Muscle layer of duodenum (tissue), 2 donors: ENCODE results near the gene CASP10.
"Not testable (repeated sequence)": the region's sequence is repeated elsewhere in the genome, so short reads cannot be mapped to it uniquely, and the experiment has no call there.

Experiments
- H3K27ac ChIP-seq: one replicate; pipeline ENCODE4 v1.7.0; 2013; ENCODE audit warnings: mild to moderate bottlenecking, low read length
- H3K27me3 ChIP-seq: one replicate; pipeline ENCODE4 v1.7.0; 2013; ENCODE audit warnings: low read depth, mild to moderate bottlenecking, control low read depth, low read length
- H3K36me3 ChIP-seq, 2 donors: one replicate each; pipeline ENCODE4 v1.7.0; 2013; ENCODE audit warnings: low read length in 2 of 2, control low read depth in 1 of 2, mild to moderate bottlenecking in 1 of 2; ENCODE audit not compliant: insufficient read depth in 2 of 2, control insufficient read depth in 1 of 2
- H3K4me1 ChIP-seq, 2 donors: one replicate each; pipeline ENCODE4 v1.7.0; 2013; ENCODE audit warnings: low read length in 2 of 2, mild to moderate bottlenecking in 2 of 2, control low read depth in 1 of 2, moderate library complexity in 1 of 2; ENCODE audit not compliant: insufficient read depth in 2 of 2, control insufficient read depth in 1 of 2
- H3K4me3 ChIP-seq, 2 donors: one replicate each; pipeline ENCODE4 v1.7.0; 2013; ENCODE audit warnings: low read length in 2 of 2, low read depth in 1 of 2, mild to moderate bottlenecking in 1 of 2
- H3K9me3 ChIP-seq, 2 donors: one replicate each; pipeline ENCODE4 v1.7.0; 2013; ENCODE audit warnings: low read length in 2 of 2, control low read depth in 1 of 2, mild to moderate bottlenecking in 1 of 2; ENCODE audit not compliant: control insufficient read depth in 1 of 2
- donor health status: healthy.

Gene CASP10

DNA sequence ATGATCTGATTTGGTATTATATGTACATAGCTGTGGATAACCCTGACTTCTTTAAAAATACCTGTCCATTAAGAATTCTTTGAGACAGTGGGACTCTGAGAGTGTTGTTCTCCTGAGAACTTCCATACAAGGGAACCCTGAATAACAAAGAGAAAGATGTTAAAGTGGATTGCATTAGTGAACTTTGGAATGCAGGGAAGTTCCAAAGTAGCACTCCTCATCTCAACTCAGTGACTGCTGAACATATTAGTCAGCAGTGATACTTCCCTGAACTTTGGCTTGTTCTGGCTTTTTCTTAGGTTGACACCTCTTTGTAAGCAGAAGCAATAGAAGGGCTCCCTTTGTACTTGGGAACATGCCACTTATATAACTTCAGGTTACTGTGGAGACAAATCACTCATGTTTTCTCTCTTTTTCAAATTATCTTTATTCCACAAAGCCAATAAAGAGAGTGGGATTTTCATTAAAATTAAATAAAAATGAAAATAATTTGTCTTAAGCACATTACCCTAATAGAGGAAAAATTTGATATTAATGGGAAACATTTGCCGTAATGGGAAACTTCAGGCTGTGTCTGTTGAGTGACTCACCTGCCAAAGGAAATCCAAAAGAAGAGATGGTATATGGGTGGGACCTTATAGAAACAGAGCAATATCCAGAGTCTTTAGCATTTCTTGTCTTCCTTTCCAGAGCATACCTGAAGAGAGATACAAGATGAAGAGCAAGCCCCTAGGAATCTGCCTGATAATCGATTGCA is 33.7 kb upstream of the CASP10 start:
- peaks cover 35 to 41% of the 10 kb centered on the region in 2 donors for H3K36me3 ChIP-seq

DNA sequence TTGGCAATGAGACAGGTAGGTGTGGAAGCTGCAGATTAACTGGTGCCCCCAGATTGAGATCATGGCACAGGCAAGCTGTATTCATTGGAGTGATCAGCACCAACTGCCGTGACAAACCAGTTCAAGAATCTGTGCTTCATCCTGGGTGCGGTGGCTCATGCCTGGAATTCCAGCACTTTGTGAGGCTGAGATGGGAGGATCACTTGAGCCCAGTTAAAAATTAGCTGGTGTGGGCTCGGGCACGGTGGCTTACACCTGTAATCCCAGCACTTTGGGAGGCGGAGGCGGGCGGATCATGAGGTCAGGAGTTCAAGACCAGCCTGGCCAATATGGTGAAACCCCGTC is 33.1 kb upstream of the CASP10 start:
- H3K4me3 ChIP-seq: peak overlapping the region in 1 of 2 donors; percentile 11
- H3K4me1 ChIP-seq: peaks cover 20 to 21% of the 10 kb centered on the region in 2 donors
- H3K36me3 ChIP-seq: peaks cover 37 to 45% of the 10 kb centered on the region in 2 donors
- H3K27ac ChIP-seq: peak overlapping the region; percentile 96
- H3K9me3 ChIP-seq, H3K27me3 ChIP-seq: not testable (repeated sequence)

More for the DNA sequence above, 33.7 kb upstream of the CASP10 start:
- peaks cover 20 to 21% of the 10 kb centered on the region in 2 donors for H3K4me1 ChIP-seq
- H3K27ac ChIP-seq: peak overlapping the region; percentile 96
- H3K27me3 ChIP-seq: no peaks in the 10 kb centered on the region
- H3K9me3 ChIP-seq: no peaks in the 10 kb centered on the region
- H3K4me3 ChIP-seq: peak overlapping the region in 1 of 2 donors; percentile 11

DNA sequence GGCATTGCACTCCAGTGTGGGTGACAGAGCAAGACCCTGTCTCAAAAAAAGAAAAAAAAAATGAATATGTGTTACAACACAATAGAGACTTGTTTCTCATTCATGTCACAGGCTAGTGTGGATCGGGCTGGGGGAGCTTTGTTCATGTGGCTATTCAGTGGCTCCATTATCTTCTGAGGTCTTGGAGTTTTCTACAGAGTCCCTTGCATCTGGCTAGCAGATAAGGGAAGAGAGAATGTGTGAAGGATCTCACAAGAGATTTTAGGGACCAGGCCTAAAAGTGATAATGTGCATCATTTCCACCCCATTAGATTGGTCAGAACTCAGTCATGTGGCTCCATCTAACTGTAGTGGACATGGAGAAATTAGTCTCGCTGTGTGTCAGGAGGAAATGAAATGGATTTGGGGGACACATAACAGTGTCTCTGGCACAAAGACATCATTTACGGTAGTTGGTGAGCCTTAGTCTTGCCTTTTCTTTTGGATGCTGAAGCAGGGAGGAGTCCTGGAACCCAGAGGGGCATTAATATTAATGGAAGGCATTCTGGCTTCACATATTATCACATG is 32.4 kb upstream of the CASP10 start:
- Histone ChIP-seq H3K4me1 (peaks cover 20 to 21% of the 10 kb centered on the region in 2 donors), H3K9me3 (no peaks in the 10 kb centered on the region), H3K4me3 (no peak overlapping the region), H3K27ac (peak overlapping the region; percentile 90), H3K27me3 (no peaks in the 10 kb centered on the region), H3K36me3 (peaks cover 34 to 47% of the 10 kb centered on the region in 2 donors)

DNA sequence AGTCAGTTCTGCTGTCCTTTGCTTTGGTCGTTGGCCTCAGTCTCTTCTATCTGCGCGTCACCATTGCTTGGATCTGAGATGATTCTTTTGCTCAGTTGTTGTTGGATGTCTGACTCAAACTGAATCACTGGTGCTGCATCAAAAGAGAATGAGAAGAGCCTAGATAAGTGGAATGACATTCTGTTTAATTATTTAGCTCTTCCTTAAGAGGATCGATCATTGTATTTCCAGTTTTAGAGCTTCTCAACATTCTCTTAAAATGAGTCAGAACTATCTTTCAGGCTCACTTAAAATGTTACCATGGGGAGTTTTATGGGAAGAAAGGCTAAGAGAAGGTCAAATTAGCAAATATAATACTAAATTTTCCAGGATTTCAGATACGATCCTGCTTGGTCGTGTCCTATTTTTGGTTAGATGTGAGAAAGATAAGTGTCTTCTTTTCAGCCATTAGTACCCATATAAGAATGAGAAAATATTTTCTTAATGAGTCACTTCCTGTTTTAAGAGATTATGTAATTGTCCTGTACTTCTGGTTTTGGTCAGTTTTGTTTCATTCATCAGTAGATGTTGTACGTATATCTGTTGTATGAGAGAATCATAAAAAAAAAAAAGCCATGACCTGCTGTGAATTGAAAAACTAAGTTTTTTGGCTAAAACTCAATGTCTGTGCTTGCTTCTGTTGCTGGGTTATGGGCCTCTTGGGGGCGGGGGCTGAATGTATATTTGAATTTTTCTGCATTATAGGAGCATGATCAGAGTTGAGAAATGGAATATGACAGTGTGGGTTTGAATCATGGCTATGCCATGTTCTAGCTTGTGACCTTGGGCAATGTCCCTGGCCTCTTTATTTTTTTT is 31.6 kb upstream of the CASP10 start:
- Histone ChIP-seq H3K36me3 (peaks cover 35 to 52% of the 10 kb centered on the region in 2 donors), H3K9me3 (no peaks in the 10 kb centered on the region), H3K27ac (peak overlapping the region; percentile 90), H3K4me1 (peaks cover 20 to 21% of the 10 kb centered on the region in 2 donors), H3K27me3 (no peaks in the 10 kb centered on the region), H3K4me3 (no peak overlapping the region)

- Histone ChIP-seq H3K4me3 (no peak overlapping the region), H3K27me3 (no peaks in the 10 kb centered on the region), H3K4me1 (peaks cover 20 to 21% of the 10 kb centered on the region in 2 donors), H3K9me3 (no peaks in the 10 kb centered on the region), H3K36me3 (peaks cover 33 to 58% of the 10 kb centered on the region in 2 donors), H3K27ac (peak overlapping the region; percentile 81)
Measured at GRCh38 chr2:201152517-201152916, 30.4 kb upstream of the CASP10 start.

GRCh38 chr2:201152999-201153815 is 29.7 kb upstream of the CASP10 start:
- no peak overlapping the region for H3K4me3 ChIP-seq
- peak overlapping the region; percentile 81 for H3K27ac ChIP-seq
- H3K36me3 ChIP-seq: peaks cover 33 to 65% of the 10 kb centered on the region in 2 donors
- H3K27me3 ChIP-seq: no peaks in the 10 kb centered on the region
- no peaks in the 10 kb centered on the region for H3K9me3 ChIP-seq
- H3K4me1 ChIP-seq: peaks cover 27% of the 10 kb centered on the region in 2 donors

DNA sequence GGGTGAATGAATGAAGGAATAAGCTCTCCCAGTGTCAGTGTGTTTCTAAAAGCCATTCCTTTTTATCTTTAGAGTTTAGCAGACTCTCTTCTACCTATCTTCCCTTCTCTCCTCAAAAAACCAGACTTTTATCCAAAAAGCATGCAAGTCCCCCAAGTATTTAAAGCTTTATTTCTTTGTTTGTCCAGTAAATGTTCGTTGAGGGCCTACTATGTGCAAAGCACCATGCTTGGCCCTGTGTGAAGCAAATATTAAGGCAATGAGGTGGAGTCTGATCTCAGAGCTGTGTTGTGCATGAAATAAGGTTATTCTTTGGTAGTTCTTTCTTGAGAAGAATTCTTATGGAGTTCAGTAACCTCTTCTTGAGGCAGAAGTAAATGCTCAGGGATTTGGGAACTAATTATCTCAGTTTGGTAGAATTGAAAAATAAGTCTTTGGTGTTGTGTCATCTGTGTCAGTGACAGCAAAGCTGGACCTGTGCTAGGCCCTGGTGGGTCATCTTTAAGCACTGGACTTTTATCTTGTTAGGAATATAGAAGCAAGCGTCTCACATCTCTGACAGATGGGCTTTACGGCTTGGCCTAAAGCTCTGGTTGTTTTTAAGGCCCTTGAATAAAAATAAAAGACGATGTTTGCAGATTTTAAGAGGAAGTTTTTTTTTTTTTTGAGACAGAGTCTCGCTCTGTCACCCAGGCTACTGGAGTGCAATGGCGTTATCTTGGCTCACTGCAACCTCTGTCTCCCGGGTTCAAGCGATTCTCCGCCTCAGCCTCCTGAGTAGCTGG is 28.1 kb upstream of the CASP10 start:
- Histone ChIP-seq H3K9me3 (no peaks in the 10 kb centered on the region), H3K27me3 (no peaks in the 10 kb centered on the region), H3K4me1 (peaks cover 25 to 26% of the 10 kb centered on the region in 2 donors), H3K4me3 (no peak overlapping the region), H3K27ac (peak overlapping the region; percentile 71), H3K36me3 (peaks cover 38 to 62% of the 10 kb centered on the region in 2 donors)

DNA sequence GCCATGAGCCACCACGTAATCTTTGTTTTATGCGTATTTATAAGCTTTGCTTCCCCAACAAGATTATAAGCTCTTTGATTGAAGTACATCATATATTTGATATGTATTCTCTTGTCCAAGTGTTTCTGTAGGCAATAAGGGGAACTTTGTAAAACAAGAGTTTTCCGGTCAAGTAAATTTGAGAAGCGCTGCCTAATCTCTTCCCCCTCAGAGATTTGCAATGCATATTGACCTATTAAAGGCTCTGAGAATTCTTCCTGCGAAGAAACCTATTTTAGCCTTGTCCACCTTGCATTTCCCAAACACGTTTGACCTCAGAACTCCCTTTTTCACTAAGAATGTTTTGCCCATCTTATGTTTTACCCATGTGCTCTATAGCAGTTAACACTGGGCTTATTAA is 26.9 kb upstream of the CASP10 start:
- no peaks in the 10 kb centered on the region for H3K9me3 ChIP-seq
- no peak overlapping the region for H3K27ac ChIP-seq
- H3K36me3 ChIP-seq: peaks cover 50 to 64% of the 10 kb centered on the region in 2 donors

DNA sequence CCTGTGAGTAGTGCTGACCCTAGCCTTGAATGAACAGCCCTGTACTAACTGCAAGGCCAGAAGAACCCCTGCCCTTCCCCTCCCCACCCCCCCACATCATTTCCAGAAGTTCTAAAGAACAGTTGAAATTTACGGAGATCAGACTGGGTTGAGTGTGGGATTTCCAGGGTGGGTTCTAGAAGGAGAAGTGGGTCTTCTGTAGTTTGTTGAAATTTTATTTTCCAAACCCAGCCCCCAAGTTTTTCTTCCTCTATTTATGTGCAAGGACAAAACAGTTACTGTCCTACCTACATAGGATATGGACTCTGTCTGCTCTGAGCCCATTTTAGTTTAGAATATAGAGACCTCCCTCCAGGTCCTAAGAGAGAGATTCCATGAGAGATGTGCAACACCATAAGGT is 26.3 kb upstream of the CASP10 start:
- peaks cover 16 to 18% of the 10 kb centered on the region in 2 donors for H3K4me1 ChIP-seq
- no peaks in the 10 kb centered on the region for H3K9me3 ChIP-seq
- no peaks in the 10 kb centered on the region for H3K27me3 ChIP-seq
- no peak overlapping the region for H3K27ac ChIP-seq
- H3K36me3 ChIP-seq: peaks cover 50 to 64% of the 10 kb centered on the region in 2 donors
- H3K4me3 ChIP-seq: no peak overlapping the region

More for the DNA sequence above, 26.9 kb upstream of the CASP10 start:
- Histone ChIP-seq H3K4me3 (no peak overlapping the region), H3K27me3 (no peaks in the 10 kb centered on the region), H3K4me1 (peaks cover 18 to 21% of the 10 kb centered on the region in 2 donors)

GRCh38 chr2:201157694-201158093 is 25.2 kb upstream of the CASP10 start:
- Histone ChIP-seq H3K27ac (peak overlapping the region; percentile 80), H3K4me1 (peaks cover 13 to 14% of the 10 kb centered on the region in 2 donors), H3K4me3 (no peak overlapping the region), H3K27me3 (no peaks in the 10 kb centered on the region), H3K36me3 (peaks cover 49 to 69% of the 10 kb centered on the region in 2 donors), H3K9me3 (no peaks in the 10 kb centered on the region)
